GM18519 (cell line): ENCODE measurements around the gene SETX.
"Not testable (repeated sequence)": the region's sequence is repeated elsewhere in the genome, so short reads cannot be mapped to it uniquely, and the experiment has no call there.

Experiments used
- ATAC-seq: cut with Tn5 transposase; IDR thresholded peaks from one replicate; pipeline ENCODE4 v1.9.1; 2021; ENCODE audit warnings: mild to moderate bottlenecking, moderate library complexity; ENCODE audit not compliant: unreplicated experiment, low FRiP score

The SETX gene

GRCh38 chr9:132293145-132293721 lies 61.6 kb downstream of the SETX start:
- no peak for ATAC-seq

GRCh38 chr9:132288966-132289365 lies 65.8 kb downstream of the SETX start:
- no peak for ATAC-seq

- ATAC-seq = no peak
Observed at GRCh38 chr9:132288361-132288760, 66.4 kb downstream of the SETX start.

- no peak for ATAC-seq
Observed at GRCh38 chr9:132287256-132287760, 67.5 kb downstream of the SETX start.

- no peak for ATAC-seq
Observed at GRCh38 chr9:132283863-132284262, 70.9 kb downstream of the SETX start.

GRCh38 chr9:132283165-132283564 lies 71.6 kb downstream of the SETX start:
- no peak for ATAC-seq

GRCh38 chr9:132274861-132275260 lies 79.9 kb downstream of the SETX start:
- ATAC-seq = no peak

- ATAC-seq = not testable (repeated sequence)
Observed at GRCh38 chr9:132269704-132270516, 84.9 kb downstream of the SETX start.

GRCh38 chr9:132268725-132269352 lies 85.9 kb downstream of the SETX start:
- no peak for ATAC-seq

GRCh38 chr9:132267660-132268059 lies 87.1 kb downstream of the SETX start:
- no peak for ATAC-seq

GRCh38 chr9:132266017-132266416 lies 88.8 kb downstream of the SETX start:
- ATAC-seq = no peak

- no peak for ATAC-seq
Observed at GRCh38 chr9:132260846-132261245, 93.9 kb downstream of the SETX start.

GRCh38 chr9:132250324-132251262 lies 104.2 kb downstream of the SETX start:
- ATAC-seq = no peak

- no peak for ATAC-seq
Observed at GRCh38 chr9:132249690-132250089, 105.1 kb downstream of the SETX start.

GRCh38 chr9:132249123-132249522 lies 105.7 kb downstream of the SETX start:
- no peak for ATAC-seq

GRCh38 chr9:132247942-132248341 lies 106.8 kb downstream of the SETX start:
- ATAC-seq = no peak

- no peak for ATAC-seq
Observed at GRCh38 chr9:132245465-132245864, 109.3 kb downstream of the SETX start.

- ATAC-seq = no peak
Observed at GRCh38 chr9:132244582-132245455, 110.0 kb downstream of the SETX start.
